ENCODE measurements around the gene SPTBN1. TPM values are rescaled to one million over a fixed set of nuclear protein-coding genes. Genes with fewer than 3 reads are reported as not detected.

SPTBN1 gene
- total and polyA plus RNA-seq, 2 experiments from 2014 or later = 58.1 to 204 TPM

DNA sequence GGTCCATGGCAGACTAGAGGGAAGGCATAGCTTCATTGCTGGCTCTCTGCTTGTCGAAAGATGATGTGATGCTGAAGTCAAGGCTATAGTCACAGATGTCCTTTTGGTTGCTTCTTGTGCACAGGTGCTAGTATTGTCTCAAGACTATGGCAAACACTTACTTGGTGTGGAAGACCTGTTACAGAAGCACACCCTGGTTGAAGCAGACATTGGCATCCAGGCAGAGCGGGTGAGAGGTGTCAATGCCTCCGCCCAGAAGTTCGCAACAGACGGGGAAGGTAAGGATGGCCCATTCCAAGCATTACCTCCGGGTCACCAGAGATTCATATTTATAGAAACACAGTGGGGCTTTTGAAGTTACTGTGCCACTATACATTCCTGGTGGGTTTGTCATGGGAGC, 171.8 kb downstream of the SPTBN1 start (continued):
- TF ChIP-seq, protein P1, sequence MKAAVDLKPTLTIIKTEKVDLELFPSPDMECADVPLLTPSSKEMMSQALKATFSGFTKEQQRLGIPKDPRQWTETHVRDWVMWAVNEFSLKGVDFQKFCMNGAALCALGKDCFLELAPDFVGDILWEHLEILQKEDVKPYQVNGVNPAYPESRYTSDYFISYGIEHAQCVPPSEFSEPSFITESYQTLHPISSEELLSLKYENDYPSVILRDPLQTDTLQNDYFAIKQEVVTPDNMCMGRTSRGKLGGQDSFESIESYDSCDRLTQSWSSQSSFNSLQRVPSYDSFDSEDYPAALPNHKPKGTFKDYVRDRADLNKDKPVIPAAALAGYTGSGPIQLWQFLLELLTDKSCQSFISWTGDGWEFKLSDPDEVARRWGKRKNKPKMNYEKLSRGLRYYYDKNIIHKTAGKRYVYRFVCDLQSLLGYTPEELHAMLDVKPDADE (IDR thresholded peaks at IDR 0.05) = no peak
- TF ChIP-seq POLR2AphosphoS5 (IDR thresholded peaks at IDR 0.05; ENCODE audit: low read depth) = no peak

DNA sequence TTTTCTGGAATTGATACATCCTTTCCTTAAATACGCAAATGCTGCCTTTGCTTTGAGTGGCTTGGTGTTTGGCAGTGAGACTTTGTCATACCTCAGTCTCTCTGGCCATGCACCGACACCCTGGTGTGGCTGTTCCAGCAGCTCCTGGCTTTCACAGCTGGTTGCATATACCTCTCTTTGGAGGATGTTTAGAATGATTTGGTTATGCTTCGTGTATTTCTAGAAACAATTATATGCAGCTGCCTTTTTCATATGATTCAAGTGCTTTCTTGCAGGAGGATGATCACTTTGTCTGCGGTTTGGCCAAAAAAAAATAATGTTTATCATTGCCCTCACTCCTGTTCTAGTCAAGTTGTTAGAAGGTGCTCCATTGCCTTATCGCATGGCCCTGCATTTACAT, 172.3 kb downstream of the SPTBN1 start:
- ATAC-seq (no peak), DNase-seq (ENCODE audit: low spot score) (no peak)
- no peak overlapping the region for H3K4me3 ChIP-seq
- no peaks in the 10 kb centered on the region for H3K9me2 ChIP-seq (ENCODE audit: insufficient read depth)
- Mint-ChIP-seq H3K9me3 (no peaks in the 10 kb centered on the region), H3K27ac (no peak overlapping the region), H3K4me1 (no peaks in the 10 kb centered on the region), H3K27me3 (ENCODE audit: insufficient read depth, low read depth, poor library complexity) (peaks cover 5% of the 10 kb centered on the region), H3K4me3 (no peak overlapping the region), H3K36me3 (ENCODE audit: low read depth) (peaks cover 94% of the 10 kb centered on the region)
- H3K4me1 ChIP-seq (ENCODE audit: insufficient read depth) = no peaks in the 10 kb centered on the region
- H3K79me2 ChIP-seq (replicated peaks; ENCODE audit: insufficient read depth) = no peaks in the 10 kb centered on the region
- H3K27ac ChIP-seq (ENCODE audit: low read depth) = no peak overlapping the region
- no peak overlapping the region for H2AFZ ChIP-seq
- H4K20me1 ChIP-seq (replicated peaks; ENCODE audit: insufficient read depth) = peaks cover 10% of the 10 kb centered on the region
- no peaks in the 10 kb centered on the region for H3F3A ChIP-seq (replicated peaks; ENCODE audit: low read depth)
- H3K27me3 ChIP-seq (ENCODE audit: insufficient read depth) = no peaks in the 10 kb centered on the region
- H3K4me2 ChIP-seq = no peak overlapping the region
- H3K36me3 ChIP-seq (ENCODE audit: insufficient read depth) = peaks cover 68% of the 10 kb centered on the region
- no peak for TF ChIP-seq CREB1 (CRISPR knock-in tag; IDR thresholded peaks at IDR 0.05; ENCODE audit: low read depth)
- TF ChIP-seq, protein P2, sequence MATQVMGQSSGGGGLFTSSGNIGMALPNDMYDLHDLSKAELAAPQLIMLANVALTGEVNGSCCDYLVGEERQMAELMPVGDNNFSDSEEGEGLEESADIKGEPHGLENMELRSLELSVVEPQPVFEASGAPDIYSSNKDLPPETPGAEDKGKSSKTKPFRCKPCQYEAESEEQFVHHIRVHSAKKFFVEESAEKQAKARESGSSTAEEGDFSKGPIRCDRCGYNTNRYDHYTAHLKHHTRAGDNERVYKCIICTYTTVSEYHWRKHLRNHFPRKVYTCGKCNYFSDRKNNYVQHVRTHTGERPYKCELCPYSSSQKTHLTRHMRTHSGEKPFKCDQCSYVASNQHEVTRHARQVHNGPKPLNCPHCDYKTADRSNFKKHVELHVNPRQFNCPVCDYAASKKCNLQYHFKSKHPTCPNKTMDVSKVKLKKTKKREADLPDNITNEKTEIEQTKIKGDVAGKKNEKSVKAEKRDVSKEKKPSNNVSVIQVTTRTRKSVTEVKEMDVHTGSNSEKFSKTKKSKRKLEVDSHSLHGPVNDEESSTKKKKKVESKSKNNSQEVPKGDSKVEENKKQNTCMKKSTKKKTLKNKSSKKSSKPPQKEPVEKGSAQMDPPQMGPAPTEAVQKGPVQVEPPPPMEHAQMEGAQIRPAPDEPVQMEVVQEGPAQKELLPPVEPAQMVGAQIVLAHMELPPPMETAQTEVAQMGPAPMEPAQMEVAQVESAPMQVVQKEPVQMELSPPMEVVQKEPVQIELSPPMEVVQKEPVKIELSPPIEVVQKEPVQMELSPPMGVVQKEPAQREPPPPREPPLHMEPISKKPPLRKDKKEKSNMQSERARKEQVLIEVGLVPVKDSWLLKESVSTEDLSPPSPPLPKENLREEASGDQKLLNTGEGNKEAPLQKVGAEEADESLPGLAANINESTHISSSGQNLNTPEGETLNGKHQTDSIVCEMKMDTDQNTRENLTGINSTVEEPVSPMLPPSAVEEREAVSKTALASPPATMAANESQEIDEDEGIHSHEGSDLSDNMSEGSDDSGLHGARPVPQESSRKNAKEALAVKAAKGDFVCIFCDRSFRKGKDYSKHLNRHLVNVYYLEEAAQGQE (IDR thresholded peaks at IDR 0.05; ENCODE audit: unreplicated experiment) = no peak
- TF ChIP-seq ZNF114 (CRISPR knock-in tag; IDR thresholded peaks at IDR 0.05) = no peak
- no peak for TF ChIP-seq EZH2phosphoT487 (IDR thresholded peaks at IDR 0.05; ENCODE audit: unreplicated experiment)
- TF ChIP-seq, protein P3, sequence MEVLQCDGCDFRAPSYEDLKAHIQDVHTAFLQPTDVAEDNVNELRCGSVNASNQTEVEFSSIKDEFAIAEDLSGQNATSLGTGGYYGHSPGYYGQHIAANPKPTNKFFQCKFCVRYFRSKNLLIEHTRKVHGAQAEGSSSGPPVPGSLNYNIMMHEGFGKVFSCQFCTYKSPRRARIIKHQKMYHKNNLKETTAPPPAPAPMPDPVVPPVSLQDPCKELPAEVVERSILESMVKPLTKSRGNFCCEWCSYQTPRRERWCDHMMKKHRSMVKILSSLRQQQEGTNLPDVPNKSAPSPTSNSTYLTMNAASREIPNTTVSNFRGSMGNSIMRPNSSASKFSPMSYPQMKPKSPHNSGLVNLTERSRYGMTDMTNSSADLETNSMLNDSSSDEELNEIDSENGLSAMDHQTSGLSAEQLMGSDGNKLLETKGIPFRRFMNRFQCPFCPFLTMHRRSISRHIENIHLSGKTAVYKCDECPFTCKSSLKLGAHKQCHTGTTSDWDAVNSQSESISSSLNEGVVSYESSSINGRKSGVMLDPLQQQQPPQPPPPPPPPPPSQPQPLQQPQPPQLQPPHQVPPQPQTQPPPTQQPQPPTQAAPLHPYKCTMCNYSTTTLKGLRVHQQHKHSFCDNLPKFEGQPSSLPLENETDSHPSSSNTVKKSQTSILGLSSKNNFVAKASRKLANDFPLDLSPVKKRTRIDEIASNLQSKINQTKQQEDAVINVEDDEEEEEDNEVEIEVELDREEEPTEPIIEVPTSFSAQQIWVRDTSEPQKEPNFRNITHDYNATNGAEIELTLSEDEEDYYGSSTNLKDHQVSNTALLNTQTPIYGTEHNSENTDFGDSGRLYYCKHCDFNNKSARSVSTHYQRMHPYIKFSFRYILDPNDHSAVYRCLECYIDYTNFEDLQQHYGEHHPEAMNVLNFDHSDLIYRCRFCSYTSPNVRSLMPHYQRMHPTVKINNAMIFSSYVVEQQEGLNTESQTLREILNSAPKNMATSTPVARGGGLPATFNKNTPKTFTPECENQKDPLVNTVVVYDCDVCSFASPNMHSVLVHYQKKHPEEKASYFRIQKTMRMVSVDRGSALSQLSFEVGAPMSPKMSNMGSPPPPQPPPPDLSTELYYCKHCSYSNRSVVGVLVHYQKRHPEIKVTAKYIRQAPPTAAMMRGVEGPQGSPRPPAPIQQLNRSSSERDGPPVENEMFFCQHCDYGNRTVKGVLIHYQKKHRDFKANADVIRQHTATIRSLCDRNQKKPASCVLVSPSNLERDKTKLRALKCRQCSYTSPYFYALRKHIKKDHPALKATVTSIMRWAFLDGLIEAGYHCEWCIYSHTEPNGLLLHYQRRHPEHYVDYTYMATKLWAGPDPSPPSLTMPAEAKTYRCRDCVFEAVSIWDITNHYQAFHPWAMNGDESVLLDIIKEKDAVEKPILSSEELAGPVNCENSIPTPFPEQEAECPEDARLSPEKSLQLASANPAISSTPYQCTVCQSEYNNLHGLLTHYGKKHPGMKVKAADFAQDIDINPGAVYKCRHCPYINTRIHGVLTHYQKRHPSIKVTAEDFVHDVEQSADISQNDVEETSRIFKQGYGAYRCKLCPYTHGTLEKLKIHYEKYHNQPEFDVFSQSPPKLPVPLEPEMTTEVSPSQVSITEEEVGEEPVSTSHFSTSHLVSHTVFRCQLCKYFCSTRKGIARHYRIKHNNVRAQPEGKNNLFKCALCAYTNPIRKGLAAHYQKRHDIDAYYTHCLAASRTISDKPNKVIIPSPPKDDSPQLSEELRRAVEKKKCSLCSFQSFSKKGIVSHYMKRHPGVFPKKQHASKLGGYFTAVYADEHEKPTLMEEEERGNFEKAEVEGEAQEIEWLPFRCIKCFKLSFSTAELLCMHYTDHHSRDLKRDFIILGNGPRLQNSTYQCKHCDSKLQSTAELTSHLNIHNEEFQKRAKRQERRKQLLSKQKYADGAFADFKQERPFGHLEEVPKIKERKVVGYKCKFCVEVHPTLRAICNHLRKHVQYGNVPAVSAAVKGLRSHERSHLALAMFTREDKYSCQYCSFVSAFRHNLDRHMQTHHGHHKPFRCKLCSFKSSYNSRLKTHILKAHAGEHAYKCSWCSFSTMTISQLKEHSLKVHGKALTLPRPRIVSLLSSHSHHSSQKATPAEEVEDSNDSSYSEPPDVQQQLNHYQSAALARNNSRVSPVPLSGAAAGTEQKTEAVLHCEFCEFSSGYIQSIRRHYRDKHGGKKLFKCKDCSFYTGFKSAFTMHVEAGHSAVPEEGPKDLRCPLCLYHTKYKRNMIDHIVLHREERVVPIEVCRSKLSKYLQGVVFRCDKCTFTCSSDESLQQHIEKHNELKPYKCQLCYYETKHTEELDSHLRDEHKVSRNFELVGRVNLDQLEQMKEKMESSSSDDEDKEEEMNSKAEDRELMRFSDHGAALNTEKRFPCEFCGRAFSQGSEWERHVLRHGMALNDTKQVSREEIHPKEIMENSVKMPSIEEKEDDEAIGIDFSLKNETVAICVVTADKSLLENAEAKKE (CRISPR knock-in tag; IDR thresholded peaks at IDR 0.05) = no peak
- TF ChIP-seq JUNB (IDR thresholded peaks at IDR 0.05; ENCODE audit: unreplicated experiment) = no peak
- TF ChIP-seq EZH2 (IDR thresholded peaks at IDR 0.05; ENCODE audit: low read depth, unreplicated experiment) = no peak
- no peak for TF ChIP-seq ZNF331 (CRISPR knock-in tag; IDR thresholded peaks at IDR 0.05; ENCODE audit: low read depth)
- TF ChIP-seq POLR2AphosphoS5 (IDR thresholded peaks at IDR 0.05; ENCODE audit: low read depth) = no peak
- TF ChIP-seq, protein P1 (IDR thresholded peaks at IDR 0.05) = no peak
- no peak for TF ChIP-seq NANOG (IDR thresholded peaks at IDR 0.05; ENCODE audit: borderline replicate concordance)
- no peak for TF ChIP-seq STAT1 (IDR thresholded peaks at IDR 0.05; ENCODE audit: unreplicated experiment)

Data from GM23338 (cell line).